IPS-18a (cell line): ENCODE measurements around the gene PAK1IP1.

Experiments used
- H3K27ac ChIP-seq: one replicate; pipeline ENCODE4 v1.5.1; 2013; ENCODE audit warnings: low read length
- H3K27me3 ChIP-seq: one replicate; pipeline ENCODE4 v1.6.1; 2013; ENCODE audit warnings: mild to moderate bottlenecking, low read length; ENCODE audit not compliant: control insufficient read depth, insufficient read depth
- H3K36me3 ChIP-seq: one replicate; pipeline ENCODE4 v1.6.1; 2013; ENCODE audit warnings: low read depth, low read length; ENCODE audit not compliant: control insufficient read depth
- H3K4me1 ChIP-seq: one replicate; pipeline ENCODE4 v1.6.1; 2013; ENCODE audit warnings: low read depth, low read length; ENCODE audit not compliant: control insufficient read depth
- H3K4me3 ChIP-seq: one replicate; pipeline ENCODE4 v1.5.1; 2013; ENCODE audit warnings: low read length
- H3K9ac ChIP-seq: one replicate; pipeline ENCODE4 v1.6.1; 2013; ENCODE audit warnings: mild to moderate bottlenecking, low read length, moderate library complexity
- H3K9me3 ChIP-seq: one replicate; pipeline ENCODE4 v1.6.1; 2013; ENCODE audit warnings: low read depth, low read length; ENCODE audit not compliant: control insufficient read depth

PAK1IP1 gene

GRCh38 chr6:10678456-10678855, 16.3 kb upstream of the PAK1IP1 start:
- Histone ChIP-seq H3K36me3 (no peaks in the 10 kb centered on the region), H3K9ac (no peak overlapping the region), H3K4me1 (no peaks in the 10 kb centered on the region), H3K27me3 (no peaks in the 10 kb centered on the region), H3K4me3 (no peak overlapping the region), H3K9me3 (no peaks in the 10 kb centered on the region), H3K27ac (no peak overlapping the region)

GRCh38 chr6:10681795-10682194, 13.0 kb upstream of the PAK1IP1 start:
- H3K27me3 ChIP-seq: no peaks in the 10 kb centered on the region
- no peak overlapping the region for H3K27ac ChIP-seq
- no peak overlapping the region for H3K9ac ChIP-seq
- no peaks in the 10 kb centered on the region for H3K4me1 ChIP-seq
- H3K9me3 ChIP-seq: no peaks in the 10 kb centered on the region
- H3K4me3 ChIP-seq: no peak overlapping the region
- H3K36me3 ChIP-seq: no peaks in the 10 kb centered on the region

- Histone ChIP-seq H3K9ac (no peak overlapping the region), H3K27ac (no peak overlapping the region), H3K4me3 (no peak overlapping the region), H3K9me3 (no peaks in the 10 kb centered on the region), H3K27me3 (no peaks in the 10 kb centered on the region), H3K4me1 (no peaks in the 10 kb centered on the region), H3K36me3 (no peaks in the 10 kb centered on the region)
These were observed 12.3 kb upstream of the PAK1IP1 start for GRCh38 chr6:10682355-10682988.

- Histone ChIP-seq H3K4me1 (no peaks in the 10 kb centered on the region), H3K4me3 (no peak overlapping the region), H3K36me3 (no peaks in the 10 kb centered on the region), H3K27ac (no peak overlapping the region), H3K27me3 (no peaks in the 10 kb centered on the region), H3K9ac (no peak overlapping the region), H3K9me3 (no peaks in the 10 kb centered on the region)
These were observed 10.2 kb upstream of the PAK1IP1 start for GRCh38 chr6:10684618-10685017.

- Histone ChIP-seq H3K4me1 (no peaks in the 10 kb centered on the region), H3K9me3 (no peaks in the 10 kb centered on the region), H3K4me3 (no peak overlapping the region), H3K9ac (no peak overlapping the region), H3K27ac (no peak overlapping the region), H3K36me3 (no peaks in the 10 kb centered on the region), H3K27me3 (no peaks in the 10 kb centered on the region)
These were observed 9.5 kb upstream of the PAK1IP1 start for GRCh38 chr6:10685092-10685915.

- Histone ChIP-seq H3K9me3 (no peaks in the 10 kb centered on the region), H3K36me3 (no peaks in the 10 kb centered on the region), H3K9ac (no peak overlapping the region), H3K27ac (no peak overlapping the region), H3K4me1 (no peaks in the 10 kb centered on the region), H3K4me3 (no peak overlapping the region), H3K27me3 (no peaks in the 10 kb centered on the region)
These were observed 7.9 kb upstream of the PAK1IP1 start for GRCh38 chr6:10686901-10687300.

- no peaks in the 10 kb centered on the region for H3K4me1 ChIP-seq
- H3K27me3 ChIP-seq: no peaks in the 10 kb centered on the region
- H3K27ac ChIP-seq: no peak overlapping the region
- H3K9me3 ChIP-seq: no peaks in the 10 kb centered on the region
- no peak overlapping the region for H3K4me3 ChIP-seq
- H3K36me3 ChIP-seq: no peaks in the 10 kb centered on the region
- H3K9ac ChIP-seq: no peak overlapping the region
These were observed 7.2 kb upstream of the PAK1IP1 start for GRCh38 chr6:10687582-10687981.

GRCh38 chr6:10690651-10691445, 3.9 kb upstream of the PAK1IP1 start:
- no peaks in the 10 kb centered on the region for H3K9me3 ChIP-seq
- H3K36me3 ChIP-seq: no peaks in the 10 kb centered on the region
- no peak overlapping the region for H3K4me3 ChIP-seq
- no peaks in the 10 kb centered on the region for H3K27me3 ChIP-seq
- peaks cover 6% of the 10 kb centered on the region for H3K4me1 ChIP-seq
- H3K27ac ChIP-seq: no peak overlapping the region
- H3K9ac ChIP-seq: no peak overlapping the region

- Histone ChIP-seq H3K36me3 (peaks cover 11% of the 10 kb centered on the region), H3K4me1 (peaks cover 11% of the 10 kb centered on the region), H3K27me3 (no peaks in the 10 kb centered on the region), H3K9ac (peak overlapping the region; percentile 99), H3K4me3 (peak overlapping the region; percentile 100), H3K9me3 (no peaks in the 10 kb centered on the region), H3K27ac (no peak overlapping the region)
These were observed 1.7 kb upstream of the PAK1IP1 start for GRCh38 chr6:10692965-10693538.

- Histone ChIP-seq H3K4me3 (peak overlapping the region; percentile 100), H3K9ac (peak overlapping the region; percentile 99), H3K9me3 (no peaks in the 10 kb centered on the region), H3K4me1 (peaks cover 11% of the 10 kb centered on the region), H3K27me3 (no peaks in the 10 kb centered on the region), H3K36me3 (peaks cover 23% of the 10 kb centered on the region), H3K27ac (peak overlapping the region; percentile 99)
These were observed 400 bp downstream of the PAK1IP1 start for GRCh38 chr6:10695086-10695657.

GRCh38 chr6:10696655-10697054, 1.9 kb downstream of the PAK1IP1 start:
- no peak overlapping the region for H3K9ac ChIP-seq
- H3K9me3 ChIP-seq: no peaks in the 10 kb centered on the region
- H3K36me3 ChIP-seq: peaks cover 29% of the 10 kb centered on the region
- peaks cover 11% of the 10 kb centered on the region for H3K4me1 ChIP-seq
- H3K4me3 ChIP-seq: no peak overlapping the region
- H3K27ac ChIP-seq: no peak overlapping the region
- no peaks in the 10 kb centered on the region for H3K27me3 ChIP-seq
